ENCODE results near the gene THRAP3.
"Not testable (repeated sequence)": the region's sequence is repeated elsewhere in the genome, so short reads cannot be mapped to it uniquely, and the experiment has no call there.

The THRAP3 gene

GRCh38 chr1:36238433-36238832 lies 14.2 kb downstream of the THRAP3 start:
- H3K27ac ChIP-seq = peak overlapping the region; percentile 58
- TF ChIP-seq ZFX (IDR thresholded peaks at IDR 0.05; ENCODE audit: borderline replicate concordance) (no peak), CTCF (IDR thresholded peaks at IDR 0.05) (no peak)

DNA sequence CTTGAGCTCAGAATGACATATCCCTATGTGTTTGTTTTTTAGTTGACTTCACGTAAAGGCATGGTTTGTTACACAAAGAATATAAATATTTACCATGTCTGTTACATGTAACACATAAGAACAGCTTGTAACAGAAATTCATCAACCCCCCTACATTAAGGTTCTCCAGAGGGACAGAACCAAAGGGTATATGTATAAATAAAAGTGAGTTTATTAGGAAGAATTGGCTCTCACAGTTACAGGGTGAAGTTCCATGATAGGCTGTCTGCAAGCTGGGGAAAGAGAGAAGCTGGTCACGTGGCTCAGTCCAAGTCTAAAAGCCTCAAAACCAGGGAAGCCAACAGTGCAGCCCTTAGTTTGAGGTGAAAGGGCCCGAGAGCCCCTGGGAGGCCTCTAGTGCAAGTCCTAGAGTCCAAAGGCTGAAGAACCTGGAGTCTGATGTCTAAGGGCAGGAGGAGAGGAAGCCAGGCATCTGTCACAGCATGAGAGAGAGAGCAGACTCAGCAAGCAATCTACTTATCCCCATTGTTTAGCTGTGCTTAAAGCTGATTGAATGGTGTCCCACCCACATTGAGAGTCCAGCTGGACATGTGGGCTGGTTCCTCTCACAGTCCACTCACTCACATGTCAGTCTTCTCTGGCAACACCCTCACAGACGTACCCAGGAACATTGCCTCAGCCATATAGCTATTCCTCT lies 15.8 kb downstream of the THRAP3 start:
- peak overlapping the region; percentile 58 for H3K27ac ChIP-seq
- no peak for TF ChIP-seq ZFX (IDR thresholded peaks at IDR 0.05; ENCODE audit: borderline replicate concordance)
- no peak for TF ChIP-seq CTCF (IDR thresholded peaks at IDR 0.05)

GRCh38 chr1:36247538-36247937 lies 23.3 kb downstream of the THRAP3 start:
- no peak for TF ChIP-seq ZFX (IDR thresholded peaks at IDR 0.05; ENCODE audit: borderline replicate concordance)
- no peak for TF ChIP-seq CTCF (IDR thresholded peaks at IDR 0.05)
- H3K27ac ChIP-seq = peak overlapping the region; percentile 40; the same call in 1 of the 2 replicates

- H3K27ac ChIP-seq = peak overlapping the region; percentile 40
- TF ChIP-seq CTCF (IDR thresholded peaks at IDR 0.05) (no peak), ZFX (IDR thresholded peaks at IDR 0.05; ENCODE audit: borderline replicate concordance) (no peak)
Measured at GRCh38 chr1:36248250-36248894, 24.1 kb downstream of the THRAP3 start.

DNA sequence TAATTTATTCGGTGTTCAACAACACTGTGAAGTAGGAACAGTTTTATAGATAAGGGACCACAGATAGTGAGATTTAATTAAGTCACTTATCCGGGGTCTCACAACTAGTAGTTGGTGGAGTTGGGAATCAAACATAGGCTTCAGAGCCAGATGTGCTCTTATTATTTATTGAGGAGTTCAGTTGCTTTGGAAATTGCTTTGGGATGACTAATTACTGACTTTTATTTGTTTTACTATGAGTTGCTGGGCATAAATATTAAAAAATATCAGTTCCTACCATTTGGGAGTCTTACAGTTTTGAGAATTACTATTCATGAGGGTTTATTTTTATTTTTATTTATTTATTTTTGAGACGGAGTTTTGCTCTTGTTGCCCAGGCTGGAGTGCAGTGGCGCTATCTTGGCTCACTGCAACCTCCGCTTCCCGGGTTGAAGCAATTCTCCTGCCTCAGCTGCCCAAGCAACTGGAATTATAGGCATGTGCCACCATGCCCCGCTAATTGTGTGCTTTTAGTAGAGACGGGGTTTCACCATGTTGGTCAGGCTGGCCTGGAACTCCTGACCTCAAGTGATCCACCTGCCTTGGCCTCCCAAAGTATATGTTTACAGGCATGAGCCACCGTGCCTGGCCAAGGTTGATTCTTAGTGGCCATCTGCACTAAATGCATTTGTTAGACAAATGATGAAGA lies 27.7 kb downstream of the THRAP3 start:
- H3K27ac ChIP-seq = no peak overlapping the region
- no peak for TF ChIP-seq ZFX (IDR thresholded peaks at IDR 0.05; ENCODE audit: borderline replicate concordance)
- TF ChIP-seq CTCF (IDR thresholded peaks at IDR 0.05) = no peak

DNA sequence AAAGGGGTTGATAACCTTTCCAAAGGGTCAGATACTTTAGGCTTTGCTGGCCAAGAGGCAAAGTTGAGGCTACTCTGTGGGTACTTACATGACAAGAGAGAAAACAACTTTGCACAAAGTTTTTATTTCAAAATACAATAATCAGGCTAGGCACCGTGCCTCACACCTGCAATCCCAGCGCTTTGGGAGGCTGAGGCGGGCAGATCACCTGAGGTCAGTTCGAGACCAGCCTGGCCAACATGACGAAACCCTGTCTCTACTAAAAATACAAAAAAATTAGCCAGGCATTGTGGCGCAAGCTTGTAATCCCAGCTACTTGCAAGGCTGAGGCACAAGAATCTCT lies 28.2 kb downstream of the THRAP3 start:
- H3K27ac ChIP-seq = not testable (repeated sequence)

GRCh38 chr1:36253161-36253862 lies 29.1 kb downstream of the THRAP3 start:
- TF ChIP-seq ZFX (IDR thresholded peaks at IDR 0.05; ENCODE audit: borderline replicate concordance) (no peak), CTCF (IDR thresholded peaks at IDR 0.05) (no peak)
- peak overlapping the region; percentile 57 for H3K27ac ChIP-seq

Data from 22Rv1 (cell line).